ENCODE measurements around the gene YJEFN3.

GRCh38 chr19:19499272-19499995 is 29.3 kb upstream of the YJEFN3 start:
- TF ChIP-seq EZH2 (IDR thresholded peaks at IDR 0.05) (no peak), POLR2AphosphoS5 (IDR thresholded peaks at IDR 0.05; ENCODE audit: borderline replicate concordance, low read depth, low read length) (no peak)
